COLO829 (cell line): ENCODE results near the gene SLC45A3.

Experiments used
- DNase-seq: peaks from one replicate; pipeline ENCODE4 v3.0.0; 2012; ENCODE audit warnings: low spot score

The SLC45A3 gene

GRCh38 chr1:205668951-205669340 is 11.4 kb downstream of the SLC45A3 start:
- no peak for DNase-seq

GRCh38 chr1:205667909-205668643 is 12.2 kb downstream of the SLC45A3 start:
- peak; percentile 78 for DNase-seq

GRCh38 chr1:205666372-205667166 is 13.7 kb downstream of the SLC45A3 start:
- DNase-seq = no peak

GRCh38 chr1:205665201-205666045 is 14.9 kb downstream of the SLC45A3 start:
- DNase-seq = no peak

GRCh38 chr1:205664399-205665017 is 15.8 kb downstream of the SLC45A3 start:
- no peak for DNase-seq

GRCh38 chr1:205663286-205663936 is 16.9 kb downstream of the SLC45A3 start:
- no peak for DNase-seq

GRCh38 chr1:205662791-205663190 is 17.5 kb downstream of the SLC45A3 start:
- DNase-seq = no peak

- no peak for DNase-seq
These were observed 18.1 kb downstream of the SLC45A3 start for GRCh38 chr1:205662135-205662738.

- DNase-seq = no peak
These were observed 18.7 kb downstream of the SLC45A3 start for GRCh38 chr1:205661429-205662134.

- DNase-seq = no peak
These were observed 19.9 kb downstream of the SLC45A3 start for GRCh38 chr1:205660361-205660760.

- peak; percentile 72 for DNase-seq
These were observed 21.2 kb downstream of the SLC45A3 start for GRCh38 chr1:205658943-205659581.

- DNase-seq = no peak
These were observed 24.1 kb downstream of the SLC45A3 start for GRCh38 chr1:205656236-205656635.

GRCh38 chr1:205652984-205653383 is 27.3 kb downstream of the SLC45A3 start:
- DNase-seq = no peak

GRCh38 chr1:205650241-205650640 is 30.1 kb downstream of the SLC45A3 start:
- no peak for DNase-seq

GRCh38 chr1:205645519-205645918 is 34.8 kb downstream of the SLC45A3 start:
- no peak for DNase-seq

- DNase-seq = no peak
These were observed 37.5 kb downstream of the SLC45A3 start for GRCh38 chr1:205642679-205643307.

GRCh38 chr1:205639567-205639966 is 40.7 kb downstream of the SLC45A3 start:
- no peak for DNase-seq

GRCh38 chr1:205637854-205638468 is 42.3 kb downstream of the SLC45A3 start:
- no peak for DNase-seq

- no peak for DNase-seq
These were observed 43.6 kb downstream of the SLC45A3 start for GRCh38 chr1:205636732-205637131.
